GM13977 (cell line): ENCODE measurements around the gene IFNE.

Source experiments
- DNase-seq: peaks from one replicate; pipeline ENCODE4 v3.0.0; 2012; ENCODE audit warnings: low spot score
- in situ Hi-C: fragments of 300-500 bp; cut with MboI; formaldehyde crosslinking; loops from one replicate; pipeline ENCODE4 v1.12.0; 2022; ENCODE audit warnings: low sequenced_read_pairs, low pct_unique_long_range_greater_than_20kb, mixed read lengths, inconsistent platforms; ENCODE audit not compliant: unreplicated experiment
- TF ChIP-seq, protein P1 (sequence below): IDR thresholded peaks from 2 replicates; pipeline ENCODE4 v1.5.1; 2012; ENCODE audit warnings: mild to moderate bottlenecking, control low read depth; ENCODE audit not compliant: insufficient read depth; ENCODE audit errors: extremely low read depth, missing control alignments

IFNE gene

DNA sequence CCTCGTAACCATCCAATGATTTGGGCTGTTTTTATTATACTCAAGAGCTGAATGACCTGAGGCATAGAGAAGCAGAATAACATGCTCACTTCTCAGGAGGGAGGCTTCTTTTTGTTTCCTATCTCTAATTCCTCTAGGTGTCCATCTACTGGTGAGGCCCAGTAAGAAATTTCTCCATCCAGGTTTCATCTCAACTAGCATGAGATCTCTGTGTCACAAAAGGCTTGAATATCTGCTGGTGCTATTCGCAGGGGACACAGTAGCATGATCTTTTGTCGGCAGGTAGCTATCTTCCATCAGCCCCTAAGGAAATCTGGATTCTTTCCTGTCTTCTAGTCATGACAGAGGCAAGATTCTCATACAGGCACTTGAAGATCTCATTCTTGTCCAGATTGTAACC, 8.9 kb downstream of the IFNE start:
- no peak for DNase-seq
- in situ Hi-C loops = no loop called here
- TF ChIP-seq, protein P1, sequence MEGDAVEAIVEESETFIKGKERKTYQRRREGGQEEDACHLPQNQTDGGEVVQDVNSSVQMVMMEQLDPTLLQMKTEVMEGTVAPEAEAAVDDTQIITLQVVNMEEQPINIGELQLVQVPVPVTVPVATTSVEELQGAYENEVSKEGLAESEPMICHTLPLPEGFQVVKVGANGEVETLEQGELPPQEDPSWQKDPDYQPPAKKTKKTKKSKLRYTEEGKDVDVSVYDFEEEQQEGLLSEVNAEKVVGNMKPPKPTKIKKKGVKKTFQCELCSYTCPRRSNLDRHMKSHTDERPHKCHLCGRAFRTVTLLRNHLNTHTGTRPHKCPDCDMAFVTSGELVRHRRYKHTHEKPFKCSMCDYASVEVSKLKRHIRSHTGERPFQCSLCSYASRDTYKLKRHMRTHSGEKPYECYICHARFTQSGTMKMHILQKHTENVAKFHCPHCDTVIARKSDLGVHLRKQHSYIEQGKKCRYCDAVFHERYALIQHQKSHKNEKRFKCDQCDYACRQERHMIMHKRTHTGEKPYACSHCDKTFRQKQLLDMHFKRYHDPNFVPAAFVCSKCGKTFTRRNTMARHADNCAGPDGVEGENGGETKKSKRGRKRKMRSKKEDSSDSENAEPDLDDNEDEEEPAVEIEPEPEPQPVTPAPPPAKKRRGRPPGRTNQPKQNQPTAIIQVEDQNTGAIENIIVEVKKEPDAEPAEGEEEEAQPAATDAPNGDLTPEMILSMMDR = no peak

DNA sequence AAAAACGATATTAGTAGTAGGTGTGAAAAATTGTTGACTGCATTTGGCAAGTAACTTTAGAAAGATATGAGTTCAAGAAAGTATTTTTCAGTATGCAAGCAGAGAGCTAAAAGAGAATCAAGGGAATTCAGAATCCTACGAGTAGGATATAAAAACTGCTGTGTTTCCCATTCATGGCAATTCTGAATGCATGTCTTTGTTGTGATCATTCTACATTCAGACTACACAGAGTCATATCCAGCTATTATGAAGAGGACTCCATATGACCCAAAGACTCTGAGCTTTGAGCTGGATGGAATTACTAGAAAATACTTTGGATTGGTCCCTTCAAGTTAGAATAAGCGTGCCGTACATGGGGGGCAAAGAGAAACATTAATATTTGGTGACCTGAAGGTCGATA, 12.0 kb downstream of the IFNE start:
- TF ChIP-seq, protein P1 = no peak
- DNase-seq = no peak
- in situ Hi-C loops = no loop called here

DNA sequence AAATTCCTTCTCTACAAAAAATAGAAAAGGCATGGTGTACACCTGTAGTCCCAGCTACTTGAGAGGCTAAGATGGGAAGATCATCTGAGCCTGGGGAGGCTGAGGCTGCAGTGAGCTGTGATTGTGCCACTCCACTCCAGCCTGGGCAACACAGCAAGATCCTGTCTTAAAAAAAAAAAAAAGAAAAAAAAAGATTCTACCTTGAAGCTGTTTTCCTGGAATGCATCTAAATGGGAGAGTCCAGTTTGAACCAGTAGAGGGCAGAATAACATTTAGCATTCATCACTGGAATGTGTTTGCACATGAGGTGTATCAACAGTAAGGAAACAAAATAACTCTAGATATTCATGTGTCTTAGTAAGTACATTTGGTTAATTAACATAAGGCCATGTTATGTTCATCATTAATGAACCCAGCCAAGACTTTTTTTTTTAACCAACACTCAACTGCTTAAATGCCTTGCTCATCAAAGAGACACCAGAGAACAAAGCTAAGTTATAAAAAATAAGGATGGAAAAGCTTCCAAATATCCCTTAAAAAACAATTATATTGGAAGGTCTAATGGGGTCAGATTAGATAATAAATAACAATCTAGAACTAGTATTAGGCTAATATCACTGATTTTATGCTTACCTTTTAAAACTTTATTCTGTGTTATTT, 16.1 kb downstream of the IFNE start:
- peak; percentile 44 for DNase-seq
- in situ Hi-C loops = loop anchor here (5.0 kb wide), 1 partner anchor 326 kb away; no protein-coding TSS in a partner anchor
- TF ChIP-seq, protein P1 = peak; percentile 71

DNA sequence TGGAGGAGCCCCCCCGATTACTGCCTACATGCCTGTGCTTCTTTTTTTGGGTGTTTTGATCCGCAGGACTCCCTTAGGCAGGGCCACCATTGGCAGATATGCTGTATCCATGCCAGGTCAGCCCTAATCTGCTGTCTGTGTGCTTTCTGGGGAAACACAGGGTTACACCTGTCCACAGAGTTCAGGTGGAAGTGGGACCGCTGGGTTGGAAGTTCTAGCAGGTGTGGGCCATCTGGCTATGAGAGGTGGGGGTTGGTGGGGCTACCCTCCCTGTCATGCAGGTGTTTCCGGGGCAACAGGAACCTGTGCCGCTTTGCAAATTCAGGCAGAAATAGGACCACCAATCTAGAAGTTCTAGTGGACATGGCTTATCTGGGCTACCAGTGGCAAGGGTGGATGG, 17.0 kb downstream of the IFNE start:
- TF ChIP-seq, protein P1 = no peak
- in situ Hi-C loops = loop anchor here (5.0 kb wide), 1 partner anchor 327 kb away; no protein-coding TSS in a partner anchor
- no peak for DNase-seq

DNA sequence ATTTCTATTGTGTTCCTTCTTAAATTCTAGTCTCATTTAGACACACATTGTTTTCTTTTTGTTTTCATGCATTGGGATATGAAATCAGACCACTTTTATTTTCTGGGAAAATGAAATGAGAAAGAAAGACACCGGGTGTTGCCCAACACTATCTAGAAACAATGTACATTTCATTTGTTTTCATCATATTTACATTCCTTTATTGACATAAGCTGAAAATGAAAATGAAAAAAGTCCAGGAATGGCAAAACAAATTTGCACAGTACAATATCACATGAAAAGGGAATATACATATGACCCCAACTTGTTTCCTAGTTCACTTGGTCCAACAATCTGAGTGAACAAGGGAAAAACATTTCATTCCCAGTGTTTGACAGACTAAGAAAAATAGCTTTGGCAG, 20.7 kb downstream of the IFNE start:
- in situ Hi-C loops = no loop called here
- DNase-seq = no peak
- TF ChIP-seq, protein P1 = no peak

DNA sequence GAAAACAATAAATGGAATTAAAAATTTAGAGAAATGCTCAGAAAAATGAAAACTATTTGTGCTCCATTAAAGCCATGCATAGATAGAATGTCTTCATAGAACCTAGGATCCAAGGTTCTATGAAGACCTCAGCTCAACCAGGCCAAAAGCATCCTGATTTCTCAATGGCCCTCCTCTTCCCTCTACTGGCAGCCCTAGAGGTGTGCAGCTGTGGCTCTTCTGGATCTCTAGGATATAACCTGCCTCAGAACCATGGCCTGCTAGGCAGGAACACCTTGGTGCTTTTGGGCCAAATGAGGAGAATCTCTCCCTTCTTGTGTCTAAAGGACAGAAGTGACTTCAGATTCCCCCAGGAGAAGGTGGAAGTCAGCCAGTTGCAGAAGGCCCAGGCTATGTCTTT, 26.8 kb downstream of the IFNE start:
- in situ Hi-C loops = no loop called here
- peak; percentile 35 for DNase-seq
- TF ChIP-seq, protein P1 = peak; percentile 81

DNA sequence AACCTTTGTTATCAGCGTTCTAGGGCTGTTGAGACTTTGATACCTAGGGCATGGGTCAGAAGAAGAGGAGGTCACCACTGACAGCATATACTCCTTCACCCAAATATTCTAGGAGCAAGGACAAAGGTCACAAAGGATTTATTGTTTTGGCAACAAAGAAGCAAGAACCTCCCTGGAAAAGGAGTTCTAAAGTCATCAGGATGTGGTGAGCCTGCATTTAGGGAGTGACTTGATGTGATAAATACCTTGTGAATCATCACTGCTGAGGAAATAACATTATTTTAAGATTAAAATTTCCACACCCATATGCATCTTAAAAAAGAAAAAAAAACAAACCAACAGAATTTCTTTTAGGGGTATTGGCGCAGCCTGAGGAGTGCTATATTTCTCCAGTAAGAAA, 28.0 kb downstream of the IFNE start:
- DNase-seq = no peak
- in situ Hi-C loops = no loop called here
- TF ChIP-seq, protein P1 = no peak
